SK-N-SH treated with all-trans-retinoic acid at 6 μM for 48 hours (cell line): Measurements from ENCODE around the gene EPHB4.
"Not testable (repeated sequence)": the region's sequence is repeated elsewhere in the genome, so short reads cannot be mapped to it uniquely, and the experiment has no call there.

Experiments
- ATAC-seq: fragments of 200-7000 bp; cut with Tn5 transposase; 3 replicates; pipeline ENCODE4 v1.9.1; 2020; ENCODE audit warnings: mild to moderate bottlenecking, moderate library complexity
- ARNTL ChIP-seq: fragments of 450-650 bp; formaldehyde crosslinking; IDR thresholded peaks from 2 replicates; pipeline ENCODE4 v1.5.0; 2020; ENCODE audit warnings: low read depth, mild to moderate bottlenecking, moderate library complexity, borderline replicate concordance
- ESRRG ChIP-seq: fragments of 250-450 bp; sonication (Bioruptor Pico); IDR thresholded peaks from 2 replicates; pipeline ENCODE4 v1.6.1; 2021; ENCODE audit warnings: mild to moderate bottlenecking
- GLIS3 ChIP-seq: fragments of 250-450 bp; sonication (Bioruptor Pico); IDR thresholded peaks from 2 replicates; pipeline ENCODE4 v1.5.0; 2020; ENCODE audit warnings: mild to moderate bottlenecking, moderate library complexity
- ISL1 ChIP-seq: fragments of 250-450 bp; sonication (Bioruptor Pico); IDR thresholded peaks from 2 replicates; pipeline ENCODE4 v2.1.2; 2022; ENCODE audit warnings: mild to moderate bottlenecking, moderate library complexity
- OSR1 ChIP-seq: fragments of 250-450 bp; sonication (Bioruptor Pico); IDR thresholded peaks from 2 replicates; pipeline ENCODE4 v1.8.0; 2022; ENCODE audit warnings: moderate library complexity, mild to moderate bottlenecking, inconsistent platforms
- PPARA ChIP-seq: fragments of 250-450 bp; sonication (Bioruptor Pico); IDR thresholded peaks from 2 replicates; pipeline ENCODE4 v1.5.0; 2020; ENCODE audit warnings: mild to moderate bottlenecking, borderline replicate concordance
- RARB ChIP-seq: fragments of 250-450 bp; sonication (Bioruptor Pico); IDR thresholded peaks from 2 replicates; pipeline ENCODE4 v1.8.0; 2021; ENCODE audit warnings: mild to moderate bottlenecking, moderate library complexity
- TOX ChIP-seq: fragments of 250-450 bp; sonication (Bioruptor Pico); IDR thresholded peaks from 2 replicates; pipeline ENCODE4 v1.8.0; 2021; ENCODE audit warnings: mild to moderate bottlenecking, moderate library complexity, borderline replicate concordance
- ZC3H10 ChIP-seq: fragments of 250-450 bp; sonication (Bioruptor Pico); IDR thresholded peaks from 2 replicates; pipeline ENCODE4 v1.5.1; 2021; ENCODE audit warnings: mild to moderate bottlenecking, moderate library complexity
- ZFP3 ChIP-seq: fragments of 250-450 bp; sonication (Bioruptor Pico); IDR thresholded peaks from 2 replicates; pipeline ENCODE4 v1.5.0; 2020; ENCODE audit warnings: mild to moderate bottlenecking, moderate library complexity
- ZNF70 ChIP-seq: fragments of 450-650 bp; formaldehyde crosslinking; IDR thresholded peaks from 2 replicates; pipeline ENCODE4 v1.5.0; 2020; ENCODE audit warnings: mild to moderate bottlenecking, moderate library complexity
- ZNF8 ChIP-seq: fragments of 450-650 bp; formaldehyde crosslinking; IDR thresholded peaks from 2 replicates; pipeline ENCODE4 v1.5.0; 2020; ENCODE audit warnings: mild to moderate bottlenecking, moderate library complexity
- TF ChIP-seq, protein P1 (sequence below): fragments of 250-450 bp; sonication (Bioruptor Pico); IDR thresholded peaks from 2 replicates; pipeline ENCODE4 v1.8.0; 2020; ENCODE audit warnings: mild to moderate bottlenecking, moderate library complexity, borderline replicate concordance
- TF ChIP-seq, protein P2 (sequence below): fragments of 250-450 bp; sonication (Bioruptor Pico); IDR thresholded peaks from 2 replicates; pipeline ENCODE4 v1.5.0; 2020; ENCODE audit warnings: mild to moderate bottlenecking, moderate library complexity
- TF ChIP-seq, protein P3 (sequence below): fragments of 250-450 bp; sonication (Bioruptor Pico); IDR thresholded peaks from 2 replicates; pipeline ENCODE4 v1.8.0; 2021; ENCODE audit warnings: low read depth, mild to moderate bottlenecking, moderate library complexity, borderline replicate concordance
- TF ChIP-seq, protein P4 (sequence below): fragments of 250-450 bp; sonication (Bioruptor Pico); IDR thresholded peaks from 2 replicates; pipeline ENCODE4 v1.5.1; 2021; ENCODE audit warnings: mild to moderate bottlenecking, moderate library complexity

Gene EPHB4

DNA sequence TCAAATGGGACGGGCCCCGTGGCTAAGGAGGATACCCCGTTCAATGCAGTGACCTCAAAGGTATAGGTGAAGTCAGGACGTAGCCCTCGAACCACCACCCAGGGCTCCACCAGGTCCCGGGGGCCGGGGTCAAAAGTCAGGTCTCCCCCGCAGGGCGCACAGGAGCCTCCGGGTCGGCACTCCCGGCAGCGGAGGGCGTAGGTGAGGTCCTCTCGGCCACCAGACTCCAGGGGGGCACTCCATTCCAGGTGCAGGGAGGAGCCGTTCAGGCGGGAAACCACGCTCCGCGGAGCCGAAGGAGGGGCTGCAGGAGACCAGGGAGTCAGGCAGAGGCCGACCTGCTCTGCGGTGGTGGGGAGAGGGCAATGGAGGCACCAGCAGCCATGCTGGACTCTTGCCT is 7.7 kb downstream of the EPHB4 start:
- ATAC-seq: no peak
- TF ChIP-seq ESRRG (no peak), OSR1 (CRISPR knock-in tag) (no peak)

DNA sequence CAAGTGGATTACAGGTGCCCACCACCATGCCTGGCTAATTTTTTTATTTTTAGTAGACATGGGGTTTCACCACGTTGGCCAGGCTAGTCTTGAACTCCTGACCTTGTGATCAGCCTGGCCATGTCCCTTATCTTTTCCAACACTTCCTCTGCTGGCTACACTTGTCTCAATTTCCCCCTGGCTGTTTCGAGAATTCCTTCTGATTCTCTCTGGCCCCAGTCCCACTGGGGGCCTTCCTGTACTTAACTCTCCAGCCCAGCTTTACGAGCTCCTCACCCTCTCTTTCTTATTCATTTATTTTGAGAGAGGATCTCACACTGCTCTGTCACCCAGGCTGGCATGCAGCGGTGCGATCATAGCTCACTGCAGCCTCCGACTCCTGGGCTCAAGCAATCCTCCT is 8.5 kb downstream of the EPHB4 start:
- no peak for TF ChIP-seq RARB
- no peak for ATAC-seq

DNA sequence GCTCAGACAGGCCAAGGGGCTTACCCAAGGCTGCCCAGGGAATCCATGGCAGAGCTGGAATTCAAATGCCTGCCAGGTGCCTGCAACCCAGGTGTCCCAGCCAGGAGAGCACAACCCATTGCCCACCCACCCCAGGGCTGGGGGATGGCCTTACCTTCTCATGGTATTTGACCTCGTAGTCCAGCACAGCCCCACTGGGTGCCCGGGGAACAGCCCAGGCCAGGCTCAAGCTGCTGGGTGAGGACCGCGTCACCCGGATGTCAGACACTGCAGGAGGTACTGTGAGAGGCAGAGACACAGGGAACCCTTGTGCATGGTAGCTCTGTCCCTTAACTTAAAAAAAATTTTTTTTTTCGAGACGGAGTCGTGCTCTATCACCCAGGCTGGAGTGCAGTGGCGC is 9.0 kb downstream of the EPHB4 start:
- no peak for ATAC-seq

DNA sequence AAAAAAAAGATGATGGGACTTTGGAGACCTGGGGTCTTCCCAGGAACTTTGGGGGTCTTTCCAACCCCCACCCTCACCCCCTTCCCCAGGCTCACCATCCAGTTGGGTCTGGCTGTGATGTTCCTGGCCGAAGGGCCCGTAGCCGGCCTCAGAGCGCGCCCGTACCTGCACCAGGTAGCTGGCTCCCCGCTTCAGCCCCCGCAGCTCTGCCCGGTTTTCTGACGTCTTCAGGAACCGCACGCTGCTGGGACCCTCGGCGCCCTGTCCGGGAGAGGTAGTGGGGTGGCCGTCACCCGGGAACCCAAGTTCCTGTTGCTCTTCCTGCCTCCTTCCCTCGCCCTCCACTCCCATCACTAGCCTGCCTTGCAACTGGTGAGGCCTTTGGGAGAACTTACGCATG is 10.2 kb downstream of the EPHB4 start:
- TF ChIP-seq GLIS3 (CRISPR knock-in tag) (no peak), PPARA (CRISPR knock-in tag) (no peak), ZC3H10 (CRISPR knock-in tag) (no peak), RARB (no peak)
- TF ChIP-seq, protein P1, sequence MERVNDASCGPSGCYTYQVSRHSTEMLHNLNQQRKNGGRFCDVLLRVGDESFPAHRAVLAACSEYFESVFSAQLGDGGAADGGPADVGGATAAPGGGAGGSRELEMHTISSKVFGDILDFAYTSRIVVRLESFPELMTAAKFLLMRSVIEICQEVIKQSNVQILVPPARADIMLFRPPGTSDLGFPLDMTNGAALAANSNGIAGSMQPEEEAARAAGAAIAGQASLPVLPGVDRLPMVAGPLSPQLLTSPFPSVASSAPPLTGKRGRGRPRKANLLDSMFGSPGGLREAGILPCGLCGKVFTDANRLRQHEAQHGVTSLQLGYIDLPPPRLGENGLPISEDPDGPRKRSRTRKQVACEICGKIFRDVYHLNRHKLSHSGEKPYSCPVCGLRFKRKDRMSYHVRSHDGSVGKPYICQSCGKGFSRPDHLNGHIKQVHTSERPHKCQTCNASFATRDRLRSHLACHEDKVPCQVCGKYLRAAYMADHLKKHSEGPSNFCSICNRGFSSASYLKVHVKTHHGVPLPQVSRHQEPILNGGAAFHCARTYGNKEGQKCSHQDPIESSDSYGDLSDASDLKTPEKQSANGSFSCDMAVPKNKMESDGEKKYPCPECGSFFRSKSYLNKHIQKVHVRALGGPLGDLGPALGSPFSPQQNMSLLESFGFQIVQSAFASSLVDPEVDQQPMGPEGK (CRISPR knock-in tag): no peak
- TF ChIP-seq, protein P2, sequence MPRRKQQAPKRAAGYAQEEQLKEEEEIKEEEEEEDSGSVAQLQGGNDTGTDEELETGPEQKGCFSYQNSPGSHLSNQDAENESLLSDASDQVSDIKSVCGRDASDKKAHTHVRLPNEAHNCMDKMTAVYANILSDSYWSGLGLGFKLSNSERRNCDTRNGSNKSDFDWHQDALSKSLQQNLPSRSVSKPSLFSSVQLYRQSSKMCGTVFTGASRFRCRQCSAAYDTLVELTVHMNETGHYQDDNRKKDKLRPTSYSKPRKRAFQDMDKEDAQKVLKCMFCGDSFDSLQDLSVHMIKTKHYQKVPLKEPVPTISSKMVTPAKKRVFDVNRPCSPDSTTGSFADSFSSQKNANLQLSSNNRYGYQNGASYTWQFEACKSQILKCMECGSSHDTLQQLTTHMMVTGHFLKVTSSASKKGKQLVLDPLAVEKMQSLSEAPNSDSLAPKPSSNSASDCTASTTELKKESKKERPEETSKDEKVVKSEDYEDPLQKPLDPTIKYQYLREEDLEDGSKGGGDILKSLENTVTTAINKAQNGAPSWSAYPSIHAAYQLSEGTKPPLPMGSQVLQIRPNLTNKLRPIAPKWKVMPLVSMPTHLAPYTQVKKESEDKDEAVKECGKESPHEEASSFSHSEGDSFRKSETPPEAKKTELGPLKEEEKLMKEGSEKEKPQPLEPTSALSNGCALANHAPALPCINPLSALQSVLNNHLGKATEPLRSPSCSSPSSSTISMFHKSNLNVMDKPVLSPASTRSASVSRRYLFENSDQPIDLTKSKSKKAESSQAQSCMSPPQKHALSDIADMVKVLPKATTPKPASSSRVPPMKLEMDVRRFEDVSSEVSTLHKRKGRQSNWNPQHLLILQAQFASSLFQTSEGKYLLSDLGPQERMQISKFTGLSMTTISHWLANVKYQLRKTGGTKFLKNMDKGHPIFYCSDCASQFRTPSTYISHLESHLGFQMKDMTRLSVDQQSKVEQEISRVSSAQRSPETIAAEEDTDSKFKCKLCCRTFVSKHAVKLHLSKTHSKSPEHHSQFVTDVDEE (CRISPR knock-in tag): no peak
- TF ChIP-seq, protein P3, sequence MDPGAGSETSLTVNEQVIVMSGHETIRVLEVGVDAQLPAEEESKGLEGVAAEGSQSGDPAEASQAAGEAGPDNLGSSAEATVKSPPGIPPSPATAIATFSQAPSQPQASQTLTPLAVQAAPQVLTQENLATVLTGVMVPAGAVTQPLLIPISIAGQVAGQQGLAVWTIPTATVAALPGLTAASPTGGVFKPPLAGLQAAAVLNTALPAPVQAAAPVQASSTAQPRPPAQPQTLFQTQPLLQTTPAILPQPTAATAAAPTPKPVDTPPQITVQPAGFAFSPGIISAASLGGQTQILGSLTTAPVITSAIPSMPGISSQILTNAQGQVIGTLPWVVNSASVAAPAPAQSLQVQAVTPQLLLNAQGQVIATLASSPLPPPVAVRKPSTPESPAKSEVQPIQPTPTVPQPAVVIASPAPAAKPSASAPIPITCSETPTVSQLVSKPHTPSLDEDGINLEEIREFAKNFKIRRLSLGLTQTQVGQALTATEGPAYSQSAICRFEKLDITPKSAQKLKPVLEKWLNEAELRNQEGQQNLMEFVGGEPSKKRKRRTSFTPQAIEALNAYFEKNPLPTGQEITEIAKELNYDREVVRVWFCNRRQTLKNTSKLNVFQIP: no peak
- TF ChIP-seq, all 23 proteins: peak for 0
- ATAC-seq: no peak

More for the DNA sequence above, 9.0 kb downstream of the EPHB4 start:
- TF ChIP-seq, protein P4, sequence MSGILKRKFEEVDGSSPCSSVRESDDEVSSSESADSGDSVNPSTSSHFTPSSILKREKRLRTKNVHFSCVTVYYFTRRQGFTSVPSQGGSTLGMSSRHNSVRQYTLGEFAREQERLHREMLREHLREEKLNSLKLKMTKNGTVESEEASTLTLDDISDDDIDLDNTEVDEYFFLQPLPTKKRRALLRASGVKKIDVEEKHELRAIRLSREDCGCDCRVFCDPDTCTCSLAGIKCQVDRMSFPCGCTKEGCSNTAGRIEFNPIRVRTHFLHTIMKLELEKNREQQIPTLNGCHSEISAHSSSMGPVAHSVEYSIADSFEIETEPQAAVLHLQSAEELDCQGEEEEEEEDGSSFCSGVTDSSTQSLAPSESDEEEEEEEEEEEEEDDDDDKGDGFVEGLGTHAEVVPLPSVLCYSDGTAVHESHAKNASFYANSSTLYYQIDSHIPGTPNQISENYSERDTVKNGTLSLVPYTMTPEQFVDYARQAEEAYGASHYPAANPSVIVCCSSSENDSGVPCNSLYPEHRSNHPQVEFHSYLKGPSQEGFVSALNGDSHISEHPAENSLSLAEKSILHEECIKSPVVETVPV (CRISPR knock-in tag): no peak
- TF ChIP-seq ISL1 (CRISPR knock-in tag): no peak
- TF ChIP-seq, protein P2 (CRISPR knock-in tag): no peak
- no peak for TF ChIP-seq ZFP3
- no peak for TF ChIP-seq ZNF70 (CRISPR knock-in tag)
- TF ChIP-seq ZC3H10 (CRISPR knock-in tag): no peak
- TF ChIP-seq RARB: no peak
- no peak for TF ChIP-seq ZNF8
- TF ChIP-seq TOX (CRISPR knock-in tag): no peak
- no peak for TF ChIP-seq ARNTL (CRISPR knock-in tag)
- TF ChIP-seq, all 23 proteins: peak for 0

DNA sequence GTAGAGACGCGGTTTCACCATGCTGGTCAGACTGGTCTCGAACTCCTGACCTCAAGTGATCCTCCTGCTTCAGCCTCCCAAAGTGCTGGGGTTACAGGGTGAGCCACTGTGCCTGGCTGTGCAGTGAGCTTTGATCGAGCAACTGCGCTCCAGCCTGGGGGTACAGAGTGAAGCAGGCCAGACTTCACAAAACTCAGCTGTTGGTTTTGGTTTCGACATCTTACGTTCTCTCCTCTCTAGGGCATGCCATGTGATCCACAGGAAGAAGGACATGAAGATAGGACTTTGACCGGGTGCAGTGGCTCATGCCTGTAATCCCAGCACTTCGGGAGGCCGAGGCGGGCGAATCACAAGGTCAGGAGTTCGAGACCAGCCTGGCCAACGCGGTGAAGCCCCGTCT is 10.8 kb downstream of the EPHB4 start:
- ATAC-seq: not testable (repeated sequence)
